GM19239 (cell line): ENCODE results near the gene LRP1.

Experiments used
- DNase-seq: peaks from one replicate; pipeline ENCODE4 v3.0.0; 2011; ENCODE audit warnings: low spot score; ENCODE audit not compliant: insufficient read length
- FAIRE-seq: peaks from 2 replicates; lab custom pipeline; 2011; peaks lifted over from hg19 to GRCh38; lab: Jason Lieb, UNC

LRP1 gene

GRCh38 chr12:57203791-57204190 is 75.5 kb downstream of the LRP1 start:
- FAIRE-seq, result no peak
- no peak for DNase-seq

GRCh38 chr12:57204454-57204853 is 76.2 kb downstream of the LRP1 start:
- no peak for DNase-seq
- no peak for FAIRE-seq

- DNase-seq, result no peak
- no peak for FAIRE-seq
Measured at GRCh38 chr12:57205186-57205585, 76.9 kb downstream of the LRP1 start.

- DNase-seq (no peak), FAIRE-seq (no peak)
Measured at GRCh38 chr12:57205931-57206330, 77.6 kb downstream of the LRP1 start.

GRCh38 chr12:57207731-57208630 is 79.7 kb downstream of the LRP1 start:
- FAIRE-seq, result no peak
- no peak for DNase-seq

GRCh38 chr12:57208631-57209282 is 80.5 kb downstream of the LRP1 start:
- DNase-seq (no peak), FAIRE-seq (no peak)

GRCh38 chr12:57209916-57210315 is 81.6 kb downstream of the LRP1 start:
- no peak for DNase-seq
- FAIRE-seq, result no peak

- no peak for DNase-seq
- FAIRE-seq, result no peak
Measured at GRCh38 chr12:57210461-57210860, 82.2 kb downstream of the LRP1 start.

- no peak for DNase-seq
- no peak for FAIRE-seq
Measured at GRCh38 chr12:57210926-57211692, 82.8 kb downstream of the LRP1 start.

GRCh38 chr12:57211791-57212700 is 83.8 kb downstream of the LRP1 start:
- no peak for FAIRE-seq
- no peak for DNase-seq

GRCh38 chr12:57212701-57213057 is 84.4 kb downstream of the LRP1 start:
- DNase-seq (no peak), FAIRE-seq (no peak)

GRCh38 chr12:57213058-57213715 is 84.9 kb downstream of the LRP1 start:
- FAIRE-seq, result peak; percentile 78
- peak; percentile 97 for DNase-seq

GRCh38 chr12:57213763-57214397 is 85.6 kb downstream of the LRP1 start:
- FAIRE-seq, result peak; percentile 37
- no peak for DNase-seq

- no peak for FAIRE-seq
- peak; percentile 83 for DNase-seq
Measured at GRCh38 chr12:57214398-57214781, 86.1 kb downstream of the LRP1 start.

- no peak for FAIRE-seq
- no peak for DNase-seq
Measured at GRCh38 chr12:57215065-57215464, 86.8 kb downstream of the LRP1 start.

GRCh38 chr12:57215668-57216013 is 87.4 kb downstream of the LRP1 start:
- DNase-seq, result peak; percentile 81
- FAIRE-seq, result peak; percentile 61

GRCh38 chr12:57216014-57216911 is 88.0 kb downstream of the LRP1 start, which contains the start of gene NXPH4:
Gene NXPH4 (plus strand): TSS chr12:57216794. CDS start chr12:57216970, 176 bp downstream.
- FAIRE-seq (peak; percentile 11), DNase-seq (peak; percentile 62)
